Smooth muscle cell (in vitro differentiated cells): ENCODE data around the gene TMTC4. TPM values are rescaled to one million over a fixed set of nuclear protein-coding genes. Genes with fewer than 3 reads are reported as not detected.

Experiments used
- DNase-seq: peaks from one replicate; lab custom pipeline; 2025; ENCODE audit not compliant: unreplicated experiment; lab: John Stamatoyannopoulos, UW
- H2AFZ ChIP-seq: fragments of 200-600 bp; sonication (generic); 2 replicates; pipeline ENCODE4 v1.6.0; 2016; ENCODE audit warnings: antibody characterized with exemption, low read depth, mild to moderate bottlenecking
- H3F3A ChIP-seq: fragments of 200-600 bp; sonication (generic); 2 replicates; pipeline ENCODE4 v1.6.0; 2017; ENCODE audit warnings: antibody characterized with exemption, low read depth
- H3K27ac ChIP-seq: fragments of 200-600 bp; sonication (generic); 2 replicates; pipeline ENCODE4 v1.5.1; 2016; ENCODE audit warnings: low read depth, mild to moderate bottlenecking
- H3K27me3 ChIP-seq: fragments of 200-600 bp; sonication (generic); 2 replicates; pipeline ENCODE4 v1.6.1; 2016; ENCODE audit warnings: low read depth, mild to moderate bottlenecking
- H3K36me3 ChIP-seq: fragments of 200-600 bp; sonication (generic); 2 replicates; pipeline ENCODE4 v1.5.1; 2016; ENCODE audit warnings: low read depth
- H3K4me1 ChIP-seq: fragments of 200-600 bp; sonication (generic); 2 replicates; pipeline ENCODE4 v1.5.1; 2016; ENCODE audit warnings: low read depth
- H3K4me2 ChIP-seq: fragments of 200-600 bp; sonication (generic); 2 replicates; pipeline ENCODE4 v1.6.0; 2016; ENCODE audit warnings: mild to moderate bottlenecking
- H3K4me3 ChIP-seq: fragments of 200-600 bp; sonication (generic); 2 replicates; pipeline ENCODE4 v1.5.1; 2016; ENCODE audit warnings: mild to moderate bottlenecking
- H3K79me2 ChIP-seq: fragments of 200-600 bp; sonication (generic); 2 replicates; pipeline ENCODE4 v1.6.0; 2016; ENCODE audit warnings: low read depth, mild to moderate bottlenecking
- H3K9ac ChIP-seq: fragments of 200-600 bp; sonication (generic); 2 replicates; pipeline ENCODE4 v1.6.0; 2016; ENCODE audit warnings: low read depth
- H3K9me3 ChIP-seq: fragments of 200-600 bp; sonication (generic); replicated peaks from 2 replicates; pipeline ENCODE4 v1.5.1; 2016; ENCODE audit warnings: low read depth
- H4K20me1 ChIP-seq: fragments of 200-600 bp; sonication (generic); 2 replicates; pipeline ENCODE4 v1.6.0; 2016; ENCODE audit warnings: low read depth
- WGBS: methylation state at CpG from one replicate; pipeline ENCODE4 v1.1.7; 2016; ENCODE audit warnings: low lambda C conversion rate; 5-methylcytosine and 5-hydroxymethylcytosine counted together
- polyA plus RNA-seq: library from polyadenylated mRNA; unstranded; fragments of >200 nt; fragmentation: Nextera tagmentation; extraction: Ambion mirVana; gene quantifications from 2 replicates; pipeline ENCODE4 v1.2.1, GENCODE V29; 2016
- total RNA-seq: library from RNA; depleted of rRNA; stranded (reverse); fragments of >200 nt; gene quantifications from 2 replicates; pipeline ENCODE4 v1.2.3, GENCODE V29; 2014
- TF ChIP-seq, protein P1 (sequence below): fragments of 200-600 bp; sonication (generic); IDR thresholded peaks from 2 replicates; pipeline ENCODE4 v1.5.1; 2017; ENCODE audit warnings: borderline replicate concordance, mild to moderate bottlenecking, antibody characterized with exemption; ENCODE audit not compliant: insufficient read depth, poor library complexity, severe bottlenecking

TMTC4 gene
- total and polyA plus RNA-seq, 2 experiments from 2014 or later = 6.6 to 7.4 TPM

DNA sequence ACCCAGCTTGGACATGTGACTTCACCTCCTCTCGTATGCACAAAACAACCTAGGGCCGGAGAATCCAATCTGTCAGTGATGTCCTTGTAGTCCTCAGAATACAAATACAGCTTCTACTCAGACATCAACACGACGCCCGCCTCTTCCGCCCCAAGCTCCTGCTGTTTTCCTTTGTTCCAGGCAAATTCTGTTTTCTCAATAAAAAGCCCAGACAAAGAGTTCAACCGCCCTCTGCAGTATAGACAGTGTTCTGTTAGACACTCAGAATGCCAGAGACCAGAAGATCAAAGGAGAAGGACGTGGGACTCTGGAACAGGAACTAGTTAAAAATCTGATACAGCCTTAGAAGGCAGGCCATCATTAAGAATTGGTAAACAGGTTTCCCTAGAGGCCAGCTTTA, 44.0 kb downstream of the TMTC4 start:
- no peaks in the 10 kb centered on the region for H3K36me3 ChIP-seq
- H3K27ac ChIP-seq = no peak overlapping the region
- TF ChIP-seq, protein P1, sequence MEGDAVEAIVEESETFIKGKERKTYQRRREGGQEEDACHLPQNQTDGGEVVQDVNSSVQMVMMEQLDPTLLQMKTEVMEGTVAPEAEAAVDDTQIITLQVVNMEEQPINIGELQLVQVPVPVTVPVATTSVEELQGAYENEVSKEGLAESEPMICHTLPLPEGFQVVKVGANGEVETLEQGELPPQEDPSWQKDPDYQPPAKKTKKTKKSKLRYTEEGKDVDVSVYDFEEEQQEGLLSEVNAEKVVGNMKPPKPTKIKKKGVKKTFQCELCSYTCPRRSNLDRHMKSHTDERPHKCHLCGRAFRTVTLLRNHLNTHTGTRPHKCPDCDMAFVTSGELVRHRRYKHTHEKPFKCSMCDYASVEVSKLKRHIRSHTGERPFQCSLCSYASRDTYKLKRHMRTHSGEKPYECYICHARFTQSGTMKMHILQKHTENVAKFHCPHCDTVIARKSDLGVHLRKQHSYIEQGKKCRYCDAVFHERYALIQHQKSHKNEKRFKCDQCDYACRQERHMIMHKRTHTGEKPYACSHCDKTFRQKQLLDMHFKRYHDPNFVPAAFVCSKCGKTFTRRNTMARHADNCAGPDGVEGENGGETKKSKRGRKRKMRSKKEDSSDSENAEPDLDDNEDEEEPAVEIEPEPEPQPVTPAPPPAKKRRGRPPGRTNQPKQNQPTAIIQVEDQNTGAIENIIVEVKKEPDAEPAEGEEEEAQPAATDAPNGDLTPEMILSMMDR = no peak
- no peaks in the 10 kb centered on the region for H3K27me3 ChIP-seq
- 66% methylated on average over 8 of the region's 8 CpGs for WGBS
- H3F3A ChIP-seq = no peaks in the 10 kb centered on the region
- no peak overlapping the region for H3K4me3 ChIP-seq
- no peak for DNase-seq
- H3K9ac ChIP-seq = no peak overlapping the region
- no peak overlapping the region for H3K4me2 ChIP-seq
- H3K9me3 ChIP-seq = no peaks in the 10 kb centered on the region
- H3K4me1 ChIP-seq = peaks cover 12% of the 10 kb centered on the region
- no peaks in the 10 kb centered on the region for H4K20me1 ChIP-seq
- no peaks in the 10 kb centered on the region for H3K79me2 ChIP-seq
- H2AFZ ChIP-seq = no peak overlapping the region

DNA sequence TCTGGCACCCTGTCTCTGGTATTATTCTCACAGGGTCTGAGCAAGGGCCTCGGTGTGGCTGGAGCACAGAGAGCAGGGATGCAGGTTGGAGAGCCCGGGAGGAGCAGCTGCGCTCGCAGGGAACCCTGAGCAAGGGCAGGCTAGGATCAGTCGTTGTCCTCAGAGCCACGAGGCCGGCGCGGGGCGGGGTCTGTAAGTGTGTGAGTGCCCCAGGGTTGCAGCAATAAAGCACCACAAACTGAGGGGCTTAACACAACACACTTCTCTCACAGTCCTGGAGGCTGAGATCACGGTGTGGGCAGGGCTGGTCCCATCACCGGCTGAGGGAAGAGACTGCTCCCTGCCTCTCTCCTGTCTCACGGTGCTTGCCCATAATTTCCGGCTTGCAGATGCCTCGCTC, 47.5 kb downstream of the TMTC4 start:
- H3K27ac ChIP-seq = no peak overlapping the region
- H3K4me1 ChIP-seq = peaks cover 19% of the 10 kb centered on the region
- H3K4me3 ChIP-seq = no peak overlapping the region
- no peaks in the 10 kb centered on the region for H3K79me2 ChIP-seq
- no peak overlapping the region for H3K9ac ChIP-seq
- WGBS = 80% methylated on average over 15 of the region's 15 CpGs
- no peak overlapping the region for H2AFZ ChIP-seq
- H3K27me3 ChIP-seq = no peaks in the 10 kb centered on the region
- H3F3A ChIP-seq = no peaks in the 10 kb centered on the region
- H3K36me3 ChIP-seq = peaks cover under 1% of the 10 kb centered on the region
- H4K20me1 ChIP-seq = no peaks in the 10 kb centered on the region
- H3K4me2 ChIP-seq = no peak overlapping the region
- no peaks in the 10 kb centered on the region for H3K9me3 ChIP-seq
- TF ChIP-seq, protein P1 = no peak
- no peak for DNase-seq

DNA sequence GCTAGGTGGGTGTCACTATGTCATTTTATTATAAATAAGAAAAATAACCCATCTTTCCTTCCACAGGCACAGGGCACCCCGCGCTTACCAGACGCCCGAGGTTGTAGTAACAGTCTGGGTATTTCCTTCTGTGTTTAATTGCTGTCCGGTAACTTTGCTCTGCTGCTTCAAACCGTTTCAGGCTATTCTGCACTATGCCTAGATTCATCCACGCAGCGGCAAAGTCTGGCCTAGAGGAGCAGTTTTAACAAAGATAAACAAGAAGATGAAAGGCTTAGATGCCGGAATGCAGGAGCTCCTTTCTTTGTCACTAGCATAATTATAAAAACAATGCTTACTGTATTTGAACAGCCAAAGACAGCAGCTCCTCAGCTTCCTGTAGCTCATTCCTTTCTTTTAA, 49.1 kb downstream of the TMTC4 start:
- H3K36me3 ChIP-seq = peaks cover 4% of the 10 kb centered on the region
- H3K4me1 ChIP-seq = peaks cover 9% of the 10 kb centered on the region
- no peak overlapping the region for H3K4me3 ChIP-seq
- H3K79me2 ChIP-seq = no peaks in the 10 kb centered on the region
- no peaks in the 10 kb centered on the region for H3K9me3 ChIP-seq
- no peaks in the 10 kb centered on the region for H3F3A ChIP-seq
- DNase-seq = no peak
- no peak overlapping the region for H3K9ac ChIP-seq
- no peaks in the 10 kb centered on the region for H3K27me3 ChIP-seq
- no peak overlapping the region for H3K27ac ChIP-seq
- TF ChIP-seq, protein P1 = no peak
- no peaks in the 10 kb centered on the region for H4K20me1 ChIP-seq
- H3K4me2 ChIP-seq = peak overlapping the region; percentile 59
- H2AFZ ChIP-seq = no peak overlapping the region
- 36% methylated on average over 9 of the region's 9 CpGs for WGBS

DNA sequence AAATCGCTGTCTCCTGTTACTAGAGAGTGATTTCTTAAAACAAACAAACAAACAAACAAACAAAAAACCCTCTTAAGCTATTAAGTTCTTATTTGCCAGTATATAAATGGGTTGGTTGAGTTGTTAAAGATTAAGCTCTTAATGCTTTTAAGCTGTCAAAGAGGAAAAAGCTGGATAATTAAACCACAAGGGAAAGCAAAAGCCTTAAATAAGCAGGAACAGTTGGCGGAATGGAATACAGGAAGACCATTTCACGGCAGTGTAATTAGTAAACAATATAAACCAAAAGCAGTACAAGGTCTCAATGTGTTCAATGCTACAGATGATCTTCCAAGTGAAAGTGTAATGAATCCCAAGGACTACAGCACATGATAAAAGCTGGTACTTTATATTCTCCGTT, 53.8 kb downstream of the TMTC4 start:
- no peak for DNase-seq
- no peak overlapping the region for H3K27ac ChIP-seq
- peaks cover 4% of the 10 kb centered on the region for H3K36me3 ChIP-seq
- TF ChIP-seq, protein P1 = no peak
- H2AFZ ChIP-seq = no peak overlapping the region
- H4K20me1 ChIP-seq = no peaks in the 10 kb centered on the region
- peaks cover 9% of the 10 kb centered on the region for H3K4me1 ChIP-seq
- H3K9ac ChIP-seq = no peak overlapping the region
- no peak overlapping the region for H3K4me2 ChIP-seq
- H3K79me2 ChIP-seq = no peaks in the 10 kb centered on the region
- no peaks in the 10 kb centered on the region for H3K27me3 ChIP-seq
- 93% methylated on average over 4 of the region's 4 CpGs for WGBS
- no peaks in the 10 kb centered on the region for H3K9me3 ChIP-seq
- no peak overlapping the region for H3K4me3 ChIP-seq
- H3F3A ChIP-seq = no peaks in the 10 kb centered on the region
